ENCODE data around the gene PREX1. TPM values are rescaled to one million over a fixed set of nuclear protein-coding genes. Genes with fewer than 3 reads are reported as not detected.
"Not testable (repeated sequence)": the region's sequence is repeated elsewhere in the genome, so short reads cannot be mapped to it uniquely, and the experiment has no call there.

PREX1 gene
- total and polyA plus RNA-seq, 4 donors = 29.5 to 121 (median 69.3) TPM

GRCh38 chr20:48758206-48758820 is 69.5 kb downstream of the PREX1 start:
- H3K9ac ChIP-seq (ENCODE audit: insufficient read depth in 1 of 2, low read length in 2 of 2) = no peak overlapping the region
- no peak for ATAC-seq (ENCODE audit: insufficient read depth, low FRiP score)
- H3K4me1 ChIP-seq (ENCODE audit: control insufficient read depth in 5 of 5, insufficient read depth in 5 of 5, low read length in 5 of 5) = peaks cover 0 to 22% (median 0%) of the 10 kb centered on the region in 5 donors
- DNase-seq = no peak
- no peak overlapping the region for H3K4me3 ChIP-seq
- TF ChIP-seq CTCF (IDR thresholded peaks at IDR 0.05; ENCODE audit: control extremely low read depth, extremely low read depth) = no peak
- peak overlapping the region in 1 of 2 donors; percentile 64 for H3K27ac ChIP-seq (ENCODE audit: low read depth in 1 of 2, low read length in 1 of 2)
- peaks cover 0 to 15% (median 0%) of the 10 kb centered on the region in 3 donors for H3K27me3 ChIP-seq (ENCODE audit: control insufficient read depth in 3 of 3, insufficient read depth in 3 of 3, low read length in 2 of 3)
- H3K9me3 ChIP-seq (ENCODE audit: control insufficient read depth in 4 of 4, insufficient read depth in 3 of 4, low read length in 3 of 4) = peaks cover 0 to 3% (median 0%) of the 10 kb centered on the region in 4 donors
- no peaks in the 10 kb centered on the region for H3K36me3 ChIP-seq (ENCODE audit: control insufficient read depth in 4 of 4, insufficient read depth in 4 of 4, low read length in 4 of 4)
- 46 to 70% methylated on average over 16 of the region's 16 CpGs for WGBS, 2 donors

- Histone ChIP-seq H3K4me1 (ENCODE audit: control insufficient read depth in 5 of 5, insufficient read depth in 5 of 5, low read length in 5 of 5) (peaks cover 0 to 25% (median 0%) of the 10 kb centered on the region in 5 donors), H3K27me3 (ENCODE audit: control insufficient read depth in 3 of 3, insufficient read depth in 3 of 3, low read length in 2 of 3) (peaks cover 0 to 12% (median 0%) of the 10 kb centered on the region in 3 donors)
- H3K9me3 ChIP-seq (ENCODE audit: control insufficient read depth in 4 of 4, insufficient read depth in 3 of 4, low read length in 3 of 4); H3K36me3 ChIP-seq (ENCODE audit: control insufficient read depth in 4 of 4, insufficient read depth in 4 of 4, low read length in 4 of 4); ATAC-seq (ENCODE audit: insufficient read depth, low FRiP score); H3K27ac ChIP-seq (ENCODE audit: low read depth in 1 of 2, low read length in 1 of 2); DNase-seq; H3K9ac ChIP-seq (ENCODE audit: insufficient read depth in 1 of 2, low read length in 2 of 2); H3K4me3 ChIP-seq: not testable (repeated sequence)
- WGBS, 2 donors = 76 to 85% methylated on average over 6 of the region's 6 CpGs
Observed at GRCh38 chr20:48756774-48757173, 71.0 kb downstream of the PREX1 start.

- Histone ChIP-seq H3K4me3 (no peak overlapping the region), H3K36me3 (ENCODE audit: control insufficient read depth in 4 of 4, insufficient read depth in 4 of 4, low read length in 4 of 4) (no peaks in the 10 kb centered on the region), H3K27me3 (ENCODE audit: control insufficient read depth in 3 of 3, insufficient read depth in 3 of 3, low read length in 2 of 3) (peaks cover 0 to 3% (median 0%) of the 10 kb centered on the region in 3 donors), H3K4me1 (ENCODE audit: control insufficient read depth in 5 of 5, insufficient read depth in 5 of 5, low read length in 5 of 5) (peaks cover 0 to 20% (median 0%) of the 10 kb centered on the region in 5 donors), H3K9ac (ENCODE audit: insufficient read depth in 1 of 2, low read length in 2 of 2) (no peak overlapping the region), H3K27ac (ENCODE audit: low read depth in 1 of 2, low read length in 1 of 2) (no peak overlapping the region), H3K9me3 (ENCODE audit: control insufficient read depth in 4 of 4, insufficient read depth in 3 of 4, low read length in 3 of 4) (peaks cover 0 to 2% (median under 1%) of the 10 kb centered on the region in 4 donors)
- WGBS, 2 donors = 81 to 88% methylated on average over 8 of the region's 8 CpGs
- TF ChIP-seq CTCF (IDR thresholded peaks at IDR 0.05; ENCODE audit: control extremely low read depth, extremely low read depth) = no peak
- ATAC-seq (ENCODE audit: insufficient read depth, low FRiP score) = no peak
- no peak for DNase-seq
Observed at GRCh38 chr20:48754292-48754691, 73.5 kb downstream of the PREX1 start.

- H3K27me3 ChIP-seq (ENCODE audit: control insufficient read depth in 3 of 3, insufficient read depth in 3 of 3, low read length in 2 of 3) = peaks cover 0 to 3% (median 0%) of the 10 kb centered on the region in 3 donors
- H3K4me3 ChIP-seq = no peak overlapping the region
- TF ChIP-seq CTCF (IDR thresholded peaks at IDR 0.05; ENCODE audit: control extremely low read depth, extremely low read depth) = no peak
- ATAC-seq (ENCODE audit: insufficient read depth, low FRiP score) (no peak), DNase-seq (no peak)
- H3K36me3 ChIP-seq (ENCODE audit: control insufficient read depth in 4 of 4, insufficient read depth in 4 of 4, low read length in 4 of 4) = no peaks in the 10 kb centered on the region
- 58 to 82% methylated on average over 6 of the region's 6 CpGs for WGBS, 2 donors
- H3K4me1 ChIP-seq (ENCODE audit: control insufficient read depth in 5 of 5, insufficient read depth in 5 of 5, low read length in 5 of 5) = peaks cover 0 to 16% (median 0%) of the 10 kb centered on the region in 5 donors
- no peak overlapping the region for H3K9ac ChIP-seq (ENCODE audit: insufficient read depth in 1 of 2, low read length in 2 of 2)
- H3K9me3 ChIP-seq (ENCODE audit: control insufficient read depth in 4 of 4, insufficient read depth in 3 of 4, low read length in 3 of 4) = peaks cover 0 to 2% (median under 1%) of the 10 kb centered on the region in 4 donors
- H3K27ac ChIP-seq (ENCODE audit: low read depth in 1 of 2, low read length in 1 of 2) = peak overlapping the region in 1 of 2 donors; percentile 8
Observed at GRCh38 chr20:48752963-48753362, 74.8 kb downstream of the PREX1 start.

Measured in lung (tissue), 12 donors.